Measurements from ENCODE around the gene RGS9.

RGS9 gene

GRCh38 chr17:65195716-65196115 lies 58.5 kb downstream of the RGS9 start:
- TF ChIP-seq CTCF (IDR thresholded peaks at IDR 0.05; ENCODE audit: low read depth, low read length): no peak
- no peak overlapping the region for H3K4me3 ChIP-seq (ENCODE audit: low read depth, low read length)

- no peak for TF ChIP-seq CTCF (IDR thresholded peaks at IDR 0.05; ENCODE audit: low read depth, low read length)
- H3K4me3 ChIP-seq (ENCODE audit: low read depth, low read length): no peak overlapping the region
These were observed 59.4 kb downstream of the RGS9 start for GRCh38 chr17:65196617-65197016.

GRCh38 chr17:65197201-65197600 lies 60.0 kb downstream of the RGS9 start:
- TF ChIP-seq CTCF (IDR thresholded peaks at IDR 0.05; ENCODE audit: low read depth, low read length): no peak
- H3K4me3 ChIP-seq (ENCODE audit: low read depth, low read length): no peak overlapping the region

- no peak overlapping the region for H3K4me3 ChIP-seq (ENCODE audit: low read depth, low read length)
- TF ChIP-seq CTCF (IDR thresholded peaks at IDR 0.05; ENCODE audit: low read depth, low read length): peak; percentile 35; the same call in 1 of the 2 replicates
These were observed 61.6 kb downstream of the RGS9 start for GRCh38 chr17:65198653-65199382.

- TF ChIP-seq CTCF (IDR thresholded peaks at IDR 0.05; ENCODE audit: low read depth, low read length): no peak
These were observed 64.2 kb downstream of the RGS9 start for GRCh38 chr17:65201331-65201730.

GRCh38 chr17:65202844-65203571 lies 65.8 kb downstream of the RGS9 start:
- TF ChIP-seq CTCF (IDR thresholded peaks at IDR 0.05; ENCODE audit: low read depth, low read length): no peak
- no peak overlapping the region for H3K4me3 ChIP-seq (ENCODE audit: low read depth, low read length)

More at GRCh38 chr17:65201331-65201730, 64.2 kb downstream of the RGS9 start:
- H3K4me3 ChIP-seq (ENCODE audit: low read depth, low read length): no peak overlapping the region

- no peak for TF ChIP-seq CTCF (IDR thresholded peaks at IDR 0.05; ENCODE audit: low read depth, low read length)
- no peak overlapping the region for H3K4me3 ChIP-seq (ENCODE audit: low read depth, low read length)
These were observed 66.8 kb downstream of the RGS9 start for GRCh38 chr17:65204001-65204400.

All from WI38 (cell line).